HG03103 (cell line): Measurements from ENCODE around the gene ANAPC15.

Source experiments
- ATAC-seq: cut with Tn5 transposase; IDR thresholded peaks from one replicate; pipeline ENCODE4 v1.9.1; 2021; ENCODE audit warnings: low read depth; ENCODE audit not compliant: unreplicated experiment

The ANAPC15 gene

DNA sequence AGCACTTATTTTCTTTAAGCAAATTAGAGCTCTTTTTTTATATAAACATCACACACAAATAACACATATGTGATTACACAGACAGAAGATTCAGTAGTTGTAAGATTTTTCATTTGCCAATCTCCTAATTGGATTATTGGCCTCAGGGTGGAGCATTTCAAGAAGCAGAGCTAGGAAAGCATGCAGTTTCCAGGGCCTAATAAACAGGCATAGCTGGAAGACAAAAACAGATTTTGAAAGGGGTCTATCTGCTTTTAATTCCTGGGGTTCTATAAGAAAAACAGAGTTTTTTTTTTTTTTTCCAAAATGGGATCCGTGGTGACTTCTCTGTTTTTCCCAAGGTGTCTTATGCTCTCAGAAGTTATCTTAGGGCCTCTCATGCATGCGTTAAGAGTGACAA, 15.4 kb upstream of the ANAPC15 start:
- no peak for ATAC-seq

DNA sequence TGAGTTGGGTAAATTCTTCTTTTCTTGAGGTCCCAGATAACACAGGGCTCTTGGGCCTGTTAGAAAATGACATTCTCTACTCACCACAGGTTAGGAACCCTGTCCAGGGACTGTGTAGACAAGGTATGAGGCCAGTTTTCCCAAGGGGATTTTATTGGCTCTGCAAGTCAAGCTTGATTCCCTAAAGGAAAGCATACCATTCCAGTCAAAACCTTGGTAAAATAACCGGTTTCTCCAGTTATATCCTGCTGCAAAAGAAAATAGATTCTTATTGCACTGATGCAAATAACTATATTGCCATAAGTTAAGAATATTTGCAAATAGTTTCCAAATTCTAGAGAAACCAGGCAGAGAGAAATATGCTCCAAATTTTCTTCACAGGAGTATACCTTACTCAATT, 13.5 kb upstream of the ANAPC15 start:
- no peak for ATAC-seq

DNA sequence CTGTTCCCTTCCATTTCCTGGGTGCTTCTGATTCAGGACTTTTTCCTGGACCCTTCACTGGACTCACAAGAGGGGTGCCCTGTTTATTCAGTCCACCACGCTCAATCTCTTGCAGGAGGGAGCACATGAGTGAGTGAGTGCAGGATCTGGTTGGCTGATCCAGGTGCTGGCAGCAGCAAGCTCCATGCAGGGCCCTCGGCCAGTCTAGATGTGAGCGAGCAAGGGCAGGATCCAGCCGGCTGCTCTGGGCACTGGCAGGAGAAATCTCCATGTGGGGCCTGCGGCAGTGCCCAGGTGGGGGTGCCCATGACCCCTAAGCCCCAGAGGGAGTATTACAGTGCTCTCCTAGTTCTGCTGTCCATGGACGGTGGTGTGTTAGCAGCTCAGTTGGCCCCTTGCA, 11.6 kb upstream of the ANAPC15 start:
- ATAC-seq: no peak

DNA sequence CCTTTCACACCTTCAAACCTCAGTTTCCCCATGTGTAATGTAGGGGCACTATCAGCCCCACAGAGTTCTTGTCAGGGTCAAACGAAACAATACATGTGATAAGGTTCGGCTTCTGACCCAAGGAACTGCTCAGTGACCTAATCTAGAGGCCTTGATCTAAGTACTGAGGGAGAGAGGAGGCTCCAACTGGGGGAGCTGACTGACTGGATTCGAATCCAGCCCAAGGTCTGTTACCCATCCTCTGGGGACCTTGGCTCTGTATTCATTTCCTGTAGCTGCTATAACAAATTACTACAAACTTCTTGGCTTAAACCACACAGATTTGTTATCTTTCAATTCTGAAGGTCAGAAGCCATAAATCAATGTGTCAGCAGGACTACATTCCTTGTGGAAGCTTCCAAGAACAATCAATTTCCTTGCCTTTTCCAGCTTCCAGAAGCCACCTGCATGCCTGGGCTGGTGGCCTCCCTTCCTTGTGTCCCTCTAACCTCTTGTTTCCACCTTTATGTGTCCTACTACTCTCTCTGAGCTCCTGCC, 10.7 kb upstream of the ANAPC15 start:
- no peak for ATAC-seq

DNA sequence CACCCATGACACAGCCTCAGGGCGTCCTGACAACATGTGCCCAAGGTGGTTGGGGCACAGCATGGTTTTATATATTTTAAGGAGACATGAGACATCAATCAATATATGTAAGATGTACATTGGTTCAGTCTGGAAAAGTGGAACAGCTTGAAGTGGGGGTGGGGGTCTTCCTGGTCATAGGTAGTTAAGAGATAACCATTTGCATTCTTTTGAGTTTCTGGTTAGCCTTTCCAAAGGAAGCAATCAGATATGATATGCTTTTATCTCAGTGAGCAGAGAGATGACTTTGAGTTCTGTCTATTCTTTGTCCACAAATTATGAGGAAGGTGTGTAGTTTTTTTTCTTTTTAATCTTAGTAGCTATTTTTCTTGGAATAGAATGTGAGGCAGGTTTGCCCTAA, 10.1 kb upstream of the ANAPC15 start:
- no peak for ATAC-seq

DNA sequence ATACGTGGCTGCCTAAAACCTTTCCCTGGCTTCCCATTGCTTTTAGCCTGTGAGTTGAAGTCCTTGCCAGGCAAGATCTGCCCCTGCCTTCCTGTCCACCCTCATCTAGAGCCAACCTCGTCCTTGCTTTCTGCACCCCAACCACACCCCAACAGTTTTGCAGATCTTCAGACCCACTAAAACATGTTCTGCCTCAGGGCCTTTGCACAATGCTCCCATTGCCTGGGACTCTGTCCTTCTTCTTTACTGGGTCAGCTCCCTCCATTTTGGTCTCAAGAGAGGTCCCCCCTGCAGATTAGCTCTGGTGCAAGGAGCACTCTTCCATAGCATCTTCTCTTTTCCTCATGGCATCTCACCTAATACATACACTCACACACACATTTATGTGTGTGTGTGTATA, 8.4 kb upstream of the ANAPC15 start:
- ATAC-seq: no peak

DNA sequence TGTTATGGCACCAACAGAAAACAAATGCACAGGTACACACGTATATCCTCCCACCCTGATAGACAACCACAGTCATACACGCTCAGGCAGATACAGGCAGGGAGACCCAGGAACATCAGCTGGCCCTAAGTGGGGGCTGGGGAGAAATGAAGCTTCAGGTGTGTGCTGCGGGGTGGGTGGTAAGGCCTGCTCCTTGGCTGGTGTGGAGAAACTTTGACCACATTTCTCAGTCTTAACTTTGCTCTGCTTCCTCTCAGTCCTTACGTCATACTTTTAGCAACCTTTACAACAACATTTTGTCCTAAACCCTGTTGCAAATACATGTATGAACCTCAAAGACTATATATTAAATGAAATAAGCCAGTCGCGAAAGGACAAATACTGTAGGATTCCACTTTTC, 6.7 kb upstream of the ANAPC15 start:
- no peak for ATAC-seq

DNA sequence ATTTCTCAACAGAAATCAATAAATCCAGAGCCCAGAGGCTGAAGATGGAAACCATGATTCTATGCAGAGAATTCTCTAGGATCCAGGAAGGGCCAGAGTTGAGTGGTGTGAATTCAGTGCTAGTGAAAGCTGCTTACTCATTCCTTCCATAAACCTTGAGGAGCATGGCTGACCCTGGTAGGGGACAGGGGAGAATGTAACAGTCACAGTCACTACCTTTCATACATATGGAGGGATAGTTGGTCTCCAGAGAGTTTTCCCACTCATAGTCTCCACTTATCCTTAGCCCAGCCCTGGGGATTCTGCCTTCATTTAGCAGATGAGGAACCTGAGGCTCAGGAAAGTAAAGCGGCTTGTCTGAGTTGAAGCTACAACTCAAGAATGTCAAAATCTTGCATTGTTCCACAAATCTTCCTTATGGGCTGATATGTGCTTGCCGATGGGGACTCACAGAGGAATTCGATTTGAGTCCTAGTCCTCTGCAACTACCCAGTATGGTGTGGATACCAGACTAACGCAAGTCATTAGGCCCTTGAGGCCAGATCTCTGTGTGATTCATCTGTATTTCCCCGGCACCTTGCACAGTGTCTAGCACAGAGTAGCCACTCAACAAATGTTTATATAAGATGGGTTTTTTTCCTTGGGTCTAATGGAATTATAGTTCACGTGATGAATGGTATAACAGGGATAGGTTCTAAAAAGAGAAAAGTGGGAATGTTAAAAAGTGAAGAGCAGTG, 3.7 kb upstream of the ANAPC15 start:
- ATAC-seq: no peak

DNA sequence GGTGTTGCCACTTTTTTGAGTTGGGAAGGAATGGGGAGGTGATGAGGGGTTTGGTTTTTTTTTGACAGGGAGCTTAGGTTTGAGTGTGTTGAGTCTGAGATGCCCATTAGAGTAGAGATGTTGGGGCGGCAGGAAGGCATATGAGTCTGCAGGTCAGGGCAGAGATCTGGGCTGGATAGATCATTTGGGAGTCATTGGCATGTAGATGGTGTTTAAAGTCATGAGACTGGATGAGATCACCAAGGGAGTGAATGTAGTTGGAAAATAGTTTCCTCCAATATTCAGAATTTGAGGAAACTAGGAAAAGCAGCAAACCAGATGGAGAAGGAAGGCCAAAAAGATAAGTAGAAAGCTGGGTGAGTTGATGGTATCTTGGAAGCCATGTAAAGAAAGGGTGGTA, 2.1 kb upstream of the ANAPC15 start:
- ATAC-seq: no peak

DNA sequence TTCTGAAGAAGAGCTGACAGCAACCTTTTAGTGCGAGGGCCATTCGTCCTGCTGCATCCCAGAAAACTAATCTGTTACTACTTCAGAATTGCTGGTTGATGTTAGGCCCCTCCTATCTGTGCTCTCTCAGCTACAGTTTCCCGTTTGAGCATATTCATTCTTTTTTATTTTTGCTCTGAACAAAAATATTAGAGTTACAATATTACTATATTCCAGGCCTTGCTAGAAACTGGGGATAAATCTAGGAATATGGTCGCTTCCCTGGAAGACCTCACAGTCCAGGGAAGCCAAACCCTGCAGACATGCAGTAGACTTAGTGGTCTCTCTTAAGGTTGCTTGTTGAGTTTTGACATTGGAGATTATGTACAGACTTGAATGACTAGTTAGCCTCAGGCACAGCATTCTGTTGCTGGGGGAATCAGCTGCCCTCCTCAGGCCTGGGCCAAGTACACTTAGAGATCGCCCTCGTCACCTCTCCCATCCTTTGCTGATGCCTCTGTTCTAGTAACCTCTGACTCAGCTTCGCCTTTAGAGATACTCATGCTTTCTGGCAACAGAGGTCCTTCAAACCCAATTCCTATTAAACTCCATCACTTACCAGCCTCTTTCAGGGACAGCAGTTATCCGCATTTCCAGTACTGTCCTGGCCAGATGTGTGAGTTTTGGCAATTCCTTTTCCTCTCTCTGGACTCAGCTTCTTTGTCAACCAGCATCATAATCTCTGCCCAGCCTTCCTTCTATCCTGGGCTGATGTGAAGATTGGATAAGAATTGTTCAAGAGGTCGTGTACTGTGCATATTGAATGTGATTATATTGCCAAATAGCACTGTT, 698 bp upstream of the ANAPC15 start:
- ATAC-seq: no peak

DNA sequence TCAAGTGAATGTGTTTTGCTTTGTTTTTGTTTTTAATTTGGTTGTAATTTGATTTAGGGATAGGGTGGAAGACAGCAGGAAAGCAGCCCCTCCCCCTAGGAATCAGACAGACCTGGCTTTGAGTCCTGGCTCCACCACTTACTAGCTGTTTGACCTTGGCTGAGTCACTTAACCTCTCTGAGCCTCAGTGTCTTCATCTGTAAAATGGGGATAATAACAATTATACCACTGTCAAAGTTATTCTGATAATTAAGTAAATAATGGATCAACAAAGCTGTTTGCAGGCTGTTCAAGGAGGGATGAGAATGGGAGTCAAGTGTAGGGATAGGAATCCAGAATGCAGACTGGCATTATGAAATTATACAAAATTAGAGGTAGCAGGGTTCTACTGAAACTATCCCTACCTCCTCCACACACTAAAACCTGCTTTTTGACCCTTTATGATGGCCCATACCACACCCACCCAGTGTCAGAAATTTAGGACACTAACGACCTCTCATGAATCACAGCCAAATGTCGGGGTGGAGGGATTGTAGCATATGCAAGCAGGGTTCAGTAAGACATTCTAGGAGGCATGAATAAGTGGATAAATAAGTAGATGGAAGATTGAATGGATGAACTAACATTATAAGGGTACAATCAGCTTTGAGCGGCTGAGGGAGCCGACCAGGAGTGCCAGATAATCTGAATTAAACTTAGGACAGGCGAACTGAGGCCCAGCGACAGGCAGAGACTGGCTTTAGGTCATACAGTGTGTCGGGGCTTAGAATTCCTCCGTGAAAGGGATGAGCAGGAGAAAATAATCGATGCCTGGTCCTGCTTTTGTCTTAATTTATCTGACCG, 974 bp downstream of the ANAPC15 start:
- ATAC-seq: no peak

DNA sequence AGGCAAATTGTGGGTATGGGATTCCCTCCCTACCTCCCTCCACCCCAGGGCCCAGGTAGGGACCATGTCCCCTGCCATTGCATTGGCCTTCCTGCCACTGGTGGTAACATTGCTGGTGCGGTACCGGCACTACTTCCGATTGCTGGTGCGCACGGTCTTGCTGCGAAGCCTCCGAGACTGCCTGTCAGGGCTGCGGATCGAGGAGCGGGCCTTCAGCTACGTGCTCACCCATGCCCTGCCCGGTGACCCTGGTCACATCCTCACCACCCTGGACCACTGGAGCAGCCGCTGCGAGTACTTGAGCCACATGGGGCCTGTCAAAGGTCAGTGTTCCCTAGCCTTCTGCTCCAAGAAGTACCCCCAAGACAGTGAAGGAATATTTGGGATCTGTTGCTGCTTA, 6.6 kb downstream of the ANAPC15 start, which contains the start of gene TOMT:
TSS of gene TOMT (plus strand) at position 37 of the 400 bp plus-strand sequence. CDS start at position 65, 28 bp downstream.
- no peak for ATAC-seq

DNA sequence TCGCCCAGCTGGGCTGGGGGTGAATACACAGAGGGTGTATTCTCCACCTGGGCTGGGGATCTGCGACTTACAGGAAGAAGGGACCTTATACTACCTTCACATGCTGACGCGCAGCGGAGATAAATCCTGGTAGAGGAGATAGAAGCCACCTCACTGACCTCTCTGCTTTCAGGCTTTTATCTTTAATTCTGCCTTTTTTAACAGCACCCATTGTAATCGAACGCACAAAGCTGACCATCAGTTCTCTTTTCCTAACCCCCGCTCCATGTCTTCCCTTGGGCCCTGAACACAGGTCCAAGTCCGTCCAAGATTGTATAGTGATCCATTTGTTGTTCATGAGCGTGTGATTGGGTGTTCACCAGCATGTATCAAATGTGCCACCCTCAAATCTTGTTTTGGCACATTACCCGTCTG, 8.7 kb downstream of the ANAPC15 start:
- ATAC-seq: no peak

DNA sequence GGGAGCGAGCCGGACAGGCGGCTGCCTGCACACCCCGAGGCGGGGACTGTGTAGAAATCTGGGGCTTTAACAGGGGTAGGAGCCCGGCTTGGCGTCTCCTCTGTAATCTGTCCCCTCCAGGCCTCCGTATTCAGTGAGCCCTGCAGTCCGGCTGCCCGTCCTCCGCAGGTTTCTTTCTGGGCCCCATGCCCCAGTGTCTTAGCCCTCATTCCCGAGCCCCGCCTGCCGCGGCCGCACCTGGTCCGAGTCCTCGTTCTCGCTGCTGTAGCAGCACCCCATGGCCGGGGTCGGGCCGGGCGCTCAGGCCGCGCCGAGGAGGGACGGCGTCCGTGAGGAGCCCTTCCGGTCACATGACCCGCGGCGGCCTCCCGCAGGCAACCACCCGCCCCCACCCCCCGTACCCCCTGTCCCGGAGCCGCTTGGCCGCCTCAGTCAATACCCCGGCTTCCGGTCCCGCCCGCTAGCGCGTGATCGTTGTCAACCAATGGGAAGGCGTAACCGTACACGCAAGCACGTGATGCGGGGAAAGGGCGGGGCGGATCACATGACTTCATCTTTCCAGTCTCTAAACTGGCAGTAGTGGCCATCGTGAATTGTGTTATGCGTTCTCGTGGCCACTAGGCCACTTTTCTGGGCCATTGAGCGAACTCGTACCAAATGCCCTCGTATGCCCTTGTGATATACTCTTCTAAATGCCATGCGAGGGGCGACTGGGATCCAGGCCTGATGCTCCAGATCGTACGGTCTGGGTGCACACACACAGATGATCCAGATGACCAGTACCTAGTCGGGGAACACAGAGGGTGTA, 9.3 kb downstream of the ANAPC15 start, which contains the start of gene LAMTOR1:
TSS of gene LAMTOR1 (minus strand) at position 352 of the 808 bp plus-strand sequence. CDS start at position 279, 73 bp downstream.
- ATAC-seq: peak; percentile 82

DNA sequence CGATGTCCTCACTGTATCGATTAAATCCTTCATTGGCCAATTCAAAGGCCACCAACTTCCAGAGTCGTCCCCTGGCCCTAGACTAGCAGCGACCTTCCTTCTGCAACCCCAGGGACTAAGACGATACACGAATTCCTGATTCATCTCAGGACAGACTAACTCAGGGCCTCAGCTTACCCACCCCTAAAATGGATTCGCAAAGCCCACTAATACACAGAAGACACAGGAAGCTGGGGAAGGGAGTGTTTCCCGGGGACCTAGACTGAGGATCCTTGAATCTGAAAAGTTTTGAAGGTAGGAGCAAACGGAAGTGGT, 9.9 kb downstream of the ANAPC15 start:
- ATAC-seq: no peak

DNA sequence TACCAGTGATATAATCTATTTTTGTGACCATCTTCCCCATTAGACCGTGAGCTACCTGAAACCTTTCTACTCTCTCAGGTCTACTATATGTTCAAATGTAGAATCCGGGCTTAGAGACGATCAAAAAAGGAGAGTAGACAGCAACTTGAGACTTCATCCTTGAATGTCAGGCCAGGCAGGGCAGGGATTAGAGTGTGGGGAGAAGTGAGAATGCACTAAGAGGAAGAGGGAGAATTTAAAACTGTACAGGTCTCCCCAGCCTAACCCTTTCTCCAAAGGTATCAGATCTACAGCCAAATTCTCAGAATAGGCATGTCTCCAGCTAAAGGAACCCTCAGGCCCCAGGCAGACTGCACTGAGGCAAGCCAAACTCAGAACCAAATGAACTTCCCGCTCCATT, 10.3 kb downstream of the ANAPC15 start:
- no peak for ATAC-seq

DNA sequence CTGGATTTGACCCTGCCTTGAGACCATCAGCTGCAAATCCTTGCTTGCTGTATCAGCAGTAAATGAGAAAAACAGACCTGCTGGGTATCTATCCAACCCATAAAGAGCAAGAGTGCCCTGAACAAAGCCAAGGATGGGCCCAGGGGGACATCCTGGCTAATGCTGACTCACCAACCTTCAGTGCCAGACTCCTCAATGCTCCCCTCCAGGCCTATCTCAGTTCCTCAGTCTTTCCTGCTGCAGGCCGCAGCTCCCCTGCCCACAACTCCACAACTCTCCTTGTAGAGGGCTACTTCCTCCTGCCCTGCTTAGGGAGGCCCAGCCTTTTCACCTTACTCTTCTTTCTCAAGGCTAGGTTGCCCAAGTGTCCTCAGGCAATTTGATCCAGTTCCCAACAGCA, 12.0 kb downstream of the ANAPC15 start:
- ATAC-seq: no peak

DNA sequence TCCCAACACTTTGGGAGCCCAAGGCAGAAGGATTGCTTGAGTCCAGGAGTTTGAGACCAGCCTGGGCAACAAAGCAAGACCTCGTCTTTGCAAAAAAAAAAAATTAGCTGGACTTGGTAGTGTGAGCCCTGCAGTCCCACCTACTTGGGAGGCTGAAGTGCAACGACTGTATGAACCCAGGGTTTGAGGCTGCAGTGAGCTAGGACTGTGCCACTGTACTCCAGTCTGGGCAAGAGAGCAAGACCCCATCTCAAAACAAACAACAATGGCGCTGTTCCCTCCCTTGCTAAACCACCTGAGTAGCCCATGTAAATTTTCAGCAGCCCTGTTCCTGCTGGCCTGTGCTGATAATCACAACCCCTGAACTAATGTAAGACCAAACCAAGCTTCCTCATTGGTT, 12.5 kb downstream of the ANAPC15 start:
- no peak for ATAC-seq

DNA sequence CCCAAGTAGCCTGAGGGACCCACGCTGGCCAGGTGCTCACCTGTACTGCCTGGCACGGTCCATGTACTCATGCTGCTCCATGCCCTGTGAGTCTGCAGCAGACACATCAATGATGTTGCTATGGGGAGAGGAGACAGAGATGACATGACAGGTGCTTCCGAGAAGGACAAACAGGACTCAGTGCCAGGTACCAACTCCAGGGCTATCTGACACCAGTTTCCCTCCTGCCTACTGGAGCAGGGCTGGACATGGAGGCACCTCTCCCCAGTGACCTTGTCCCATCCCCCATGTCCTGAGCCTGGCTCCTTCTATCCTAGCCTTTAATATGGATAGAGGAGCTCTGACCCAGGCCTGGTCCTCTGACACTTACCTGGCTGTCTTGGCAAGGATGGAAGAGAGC, 13.8 kb downstream of the ANAPC15 start:
- ATAC-seq: no peak

DNA sequence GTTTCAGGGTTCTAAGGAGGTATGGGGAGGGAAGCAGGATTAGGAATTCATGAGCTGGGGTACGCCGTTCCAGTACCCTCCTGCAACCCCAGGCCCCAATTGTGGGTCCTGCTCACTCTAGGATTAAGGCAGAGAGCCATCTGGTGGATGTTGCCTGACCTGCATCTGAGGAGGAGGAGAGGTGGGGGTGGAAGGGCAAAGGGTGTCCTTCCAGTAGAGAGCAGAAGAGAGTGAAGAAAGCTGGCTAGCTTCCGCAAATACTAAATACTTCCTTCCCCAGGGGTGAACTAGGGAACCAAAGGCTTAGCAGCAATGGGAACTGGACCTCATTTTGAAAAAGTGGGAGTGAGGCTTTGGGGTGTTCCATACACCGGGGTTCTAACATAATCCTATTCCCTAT, 21.2 kb downstream of the ANAPC15 start:
- no peak for ATAC-seq
